ENCODE results near the gene SLC1A3. TPM values are rescaled to one million over a fixed set of nuclear protein-coding genes. Genes with fewer than 3 reads are reported as not detected.

Gene SLC1A3
- total RNA-seq, 1 experiment from 2014 or later: 0.03 TPM

GRCh38 chr5:36733183-36733582, 126.8 kb downstream of the SLC1A3 start:
- Histone ChIP-seq H3K4me3 (no peak overlapping the region), H3K9me3 (no peaks in the 10 kb centered on the region), H3K27me3 (peaks cover 7% of the 10 kb centered on the region; the same call in 1 of the 2 replicates), H3K36me3 (no peaks in the 10 kb centered on the region)
- DNase-seq: no peak

GRCh38 chr5:36734422-36734821, 128.0 kb downstream of the SLC1A3 start:
- DNase-seq: no peak
- H3K4me3 ChIP-seq: no peak overlapping the region
- no peaks in the 10 kb centered on the region for H3K9me3 ChIP-seq

GRCh38 chr5:36735891-36736290, 129.5 kb downstream of the SLC1A3 start:
- Histone ChIP-seq H3K9me3 (no peaks in the 10 kb centered on the region), H3K4me3 (no peak overlapping the region), H3K27me3 (peaks cover 7% of the 10 kb centered on the region; the same call in 1 of the 2 replicates), H3K36me3 (no peaks in the 10 kb centered on the region)
- DNase-seq: no peak

More at GRCh38 chr5:36734422-36734821, 128.0 kb downstream of the SLC1A3 start:
- H3K36me3 ChIP-seq: no peaks in the 10 kb centered on the region
- peaks cover 7% of the 10 kb centered on the region; the same call in 1 of the 2 replicates for H3K27me3 ChIP-seq
